Stimulated activated CD4-positive, alpha-beta T cell treated with anti-CD3 and anti-CD28 coated beads, Interleukin-1b, Interleukin-23, amount 100 ng/mL, for 1 hour (primary cell): ENCODE results near the gene SCARB2.
"Not testable (repeated sequence)": the region's sequence is repeated elsewhere in the genome, so short reads cannot be mapped to it uniquely, and the experiment has no call there.

Experiments used
- DNase-seq, 2 donors: peaks; one replicate each; pipeline ENCODE4 v3.0.0-alpha.2; 2020; ENCODE audit warnings: low read depth in 2 of 2

Gene SCARB2

GRCh38 chr4:76213415-76214176, at the start of gene SCARB2:
Gene SCARB2, minus strand, starts transcription at chr4:76213824. Its CDS starts 281 bp downstream, at chr4:76213543.
- DNase-seq, result peak in 1 of 2 donors; percentile 38

- no peak for DNase-seq
Measured at GRCh38 chr4:76260571-76260970, 46.9 kb upstream of the SCARB2 start.

- no peak for DNase-seq
Measured at GRCh38 chr4:76257824-76258223, 44.2 kb upstream of the SCARB2 start.

DNA sequence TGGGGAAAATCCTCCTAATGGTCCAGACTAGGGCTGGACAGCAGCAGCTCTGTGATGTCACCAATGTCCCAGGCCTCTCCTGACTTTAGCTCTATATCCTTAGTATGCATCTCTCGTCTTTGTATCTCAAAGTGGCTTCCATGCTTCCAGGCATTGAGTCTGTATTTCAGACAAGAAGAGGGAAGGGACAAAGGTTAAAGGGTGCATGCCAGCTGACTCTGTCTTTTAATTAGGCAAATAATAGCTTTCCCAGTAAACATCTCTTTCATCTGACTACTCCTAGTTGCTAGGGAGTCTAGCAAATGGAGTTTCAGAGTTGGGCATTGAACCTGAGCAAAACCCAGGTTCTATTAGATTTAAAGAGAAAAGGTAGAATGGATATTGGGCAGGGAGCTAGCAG, 43.3 kb upstream of the SCARB2 start:
- DNase-seq, result no peak

DNA sequence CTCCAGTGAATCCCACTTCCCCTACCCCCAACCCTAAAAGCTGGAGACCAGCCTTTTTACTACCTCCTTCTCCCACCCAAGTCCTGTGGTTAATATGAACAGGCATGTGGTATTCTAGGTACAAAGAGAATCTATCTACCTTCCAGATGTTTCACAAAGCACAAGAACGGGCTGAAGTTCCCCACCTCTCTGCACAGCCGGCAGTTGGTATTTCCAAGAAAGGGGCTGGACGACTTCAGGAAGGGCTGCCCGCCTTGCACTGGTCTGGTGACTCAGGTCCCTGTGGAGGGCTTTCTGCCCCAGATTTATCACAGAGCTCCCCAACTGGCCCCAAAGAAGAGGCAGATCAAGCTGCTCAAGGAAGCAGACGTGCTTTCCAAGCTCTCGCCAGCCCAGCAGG, 42.4 kb upstream of the SCARB2 start:
- no peak for DNase-seq

- DNase-seq, result no peak
Measured at GRCh38 chr4:76253511-76253910, 39.9 kb upstream of the SCARB2 start.

- no peak for DNase-seq
Measured at GRCh38 chr4:76252271-76252653, 38.6 kb upstream of the SCARB2 start.

DNA sequence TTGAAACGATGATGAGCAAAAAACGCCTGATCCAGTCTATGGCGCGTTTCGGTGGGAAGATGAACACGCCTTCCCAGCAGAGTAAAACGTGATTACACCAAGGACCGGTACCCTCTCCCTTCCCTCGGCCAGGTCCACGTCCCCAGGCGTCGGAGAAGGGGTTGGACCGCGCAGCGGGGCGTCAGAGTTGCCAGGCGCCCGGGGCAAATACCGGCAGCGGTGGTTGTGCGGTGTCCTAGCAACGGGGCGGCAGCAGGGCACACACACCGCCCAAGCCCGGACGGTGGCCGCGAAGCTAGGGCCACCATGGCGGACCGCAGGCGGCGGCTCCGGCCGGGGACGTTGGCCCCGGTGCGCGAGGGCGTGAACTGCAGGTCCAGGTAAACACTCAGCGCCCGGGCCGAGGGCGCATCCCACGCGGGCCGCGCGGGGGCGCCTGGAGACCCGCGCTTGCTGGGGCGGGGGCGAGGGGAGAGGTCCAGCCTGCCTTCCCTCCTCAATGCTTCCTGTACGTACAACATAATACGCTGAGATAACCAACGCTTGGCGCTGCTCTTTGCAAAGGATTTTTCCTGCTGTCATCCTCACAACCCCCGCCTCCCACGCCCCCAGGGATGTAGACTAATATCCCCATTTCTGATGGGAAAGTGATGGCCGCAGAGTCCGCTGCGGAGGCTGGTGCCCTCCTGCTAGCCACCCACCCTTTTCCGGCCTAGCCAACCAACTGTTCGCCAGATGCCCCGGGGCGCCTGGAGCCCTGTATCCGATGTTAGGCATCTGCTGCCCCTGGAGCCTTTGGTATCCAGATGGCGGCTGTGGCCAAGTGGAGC, 38.0 kb upstream of the SCARB2 start, which contains the start of gene FAM47E:
Gene FAM47E, plus strand, starts transcription at position 281 of the 830 bp plus-strand sequence. Its CDS starts 26 bp downstream, at position 307.
- DNase-seq, result no peak

- DNase-seq, result no peak
Measured at GRCh38 chr4:76250962-76251361, 37.3 kb upstream of the SCARB2 start.

- DNase-seq, result no peak
Measured at GRCh38 chr4:76246852-76247251, 33.2 kb upstream of the SCARB2 start.

- DNase-seq, result no peak
Measured at GRCh38 chr4:76246025-76246424, 32.4 kb upstream of the SCARB2 start.

- not testable (repeated sequence) for DNase-seq
Measured at GRCh38 chr4:76243877-76244276, 30.3 kb upstream of the SCARB2 start.

GRCh38 chr4:76240236-76240635, 26.6 kb upstream of the SCARB2 start:
- DNase-seq, result no peak

- DNase-seq, result no peak
Measured at GRCh38 chr4:76238701-76239100, 25.1 kb upstream of the SCARB2 start.

- DNase-seq, result no peak
Measured at GRCh38 chr4:76238236-76238635, 24.6 kb upstream of the SCARB2 start.

GRCh38 chr4:76235915-76236314, 22.3 kb upstream of the SCARB2 start:
- no peak for DNase-seq

DNA sequence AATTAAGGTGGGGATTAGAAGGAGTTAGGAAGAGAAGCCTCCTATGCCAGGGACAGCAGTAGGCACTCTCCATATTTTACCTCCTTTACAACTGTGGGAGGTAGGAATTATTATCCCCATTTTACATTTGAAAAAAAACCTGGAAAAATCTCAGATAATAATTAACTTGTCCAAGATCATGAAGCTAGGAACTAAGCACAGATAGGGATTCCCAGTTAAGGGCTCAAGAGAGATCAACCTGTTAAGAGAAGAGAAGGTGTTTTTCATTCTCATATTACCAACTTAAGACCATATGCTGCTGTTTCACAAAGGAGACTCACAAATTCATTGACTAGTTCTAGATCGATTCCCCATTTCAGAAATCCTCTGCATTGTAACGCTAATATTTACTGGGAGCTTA, 21.8 kb upstream of the SCARB2 start:
- DNase-seq, result no peak

- no peak for DNase-seq
Measured at GRCh38 chr4:76234679-76235044, 21.0 kb upstream of the SCARB2 start.

DNA sequence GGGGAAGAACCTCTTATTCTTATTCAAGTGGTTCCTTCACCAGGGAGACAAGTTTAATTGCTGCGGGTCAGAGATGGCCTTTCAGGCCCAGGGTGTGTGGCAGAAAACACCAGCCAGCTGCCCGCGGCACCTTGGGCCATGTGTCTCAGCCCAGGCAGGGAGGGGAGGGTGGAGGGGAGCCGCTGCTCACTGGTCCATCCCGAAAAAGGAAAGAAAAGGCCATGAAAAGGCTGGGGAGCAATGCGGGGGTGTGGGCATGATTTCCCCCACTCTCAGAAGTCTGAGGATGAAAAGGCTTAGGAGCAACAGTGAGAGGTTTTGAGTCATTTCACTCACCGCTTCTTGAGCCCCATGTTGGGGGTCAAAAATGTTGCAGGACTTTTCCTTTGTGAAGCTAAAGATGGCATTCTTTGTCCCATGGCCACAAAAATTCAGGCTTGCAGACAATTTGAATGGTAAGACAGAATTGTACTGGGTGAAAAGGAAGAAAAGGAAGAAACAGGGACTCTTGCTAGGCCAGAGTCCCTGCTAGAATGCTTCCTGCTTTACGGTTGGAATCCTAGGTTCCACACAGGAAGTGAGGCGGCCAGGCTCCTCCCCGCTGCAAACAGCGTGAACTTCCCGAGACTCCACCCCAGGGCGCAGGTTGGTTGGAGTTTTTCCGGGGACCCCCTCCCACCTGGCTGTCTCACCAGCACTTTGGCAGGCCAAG, 20.5 kb upstream of the SCARB2 start:
- DNase-seq, result no peak

GRCh38 chr4:76233529-76233928, 19.9 kb upstream of the SCARB2 start:
- DNase-seq, result no peak

DNA sequence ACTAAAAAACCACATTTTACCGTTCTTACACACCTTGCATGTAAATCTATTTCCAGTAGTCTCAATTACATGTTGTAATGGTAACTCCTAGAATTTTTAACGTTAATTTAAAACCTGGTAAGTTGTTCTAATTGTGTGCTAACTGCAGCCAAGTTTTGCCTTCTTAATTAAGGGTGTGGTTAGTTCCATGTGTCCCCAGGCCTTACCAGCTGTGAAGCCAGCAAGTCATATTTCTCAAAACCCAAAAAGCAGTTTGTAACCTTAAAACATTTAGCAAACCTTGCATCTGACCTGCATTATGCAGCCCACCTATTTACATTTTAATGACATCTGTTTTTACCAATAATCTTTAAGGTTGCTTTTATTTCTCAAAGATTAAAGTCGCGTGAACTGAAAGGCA, 19.5 kb upstream of the SCARB2 start:
- DNase-seq, result no peak

- no peak for DNase-seq
Measured at GRCh38 chr4:76232681-76233080, 19.1 kb upstream of the SCARB2 start.
